Activated CD4-positive, alpha-beta T cell treated with anti-CD3 and anti-CD28 coated beads for 36 hours (primary cell): Measurements from ENCODE around the gene IQCH. TPM values are rescaled to one million over a fixed set of nuclear protein-coding genes. Genes with fewer than 3 reads are reported as not detected.

Source experiments
- ATAC-seq: fragments of 200-7000 bp; cut with Tn5 transposase; one replicate; pipeline ENCODE4 v1.10.0; 2021; ENCODE audit warnings: mild to moderate bottlenecking, moderate library complexity
- CTCF ChIA-PET: fragments of 350-600 bp; sonication (Branson Sonifier 250); formaldehyde crosslinking; loops from one replicate; lab custom pipeline; 2021; ENCODE audit warnings: antibody characterized with exemption; lab: Charles Lee
- POLR2A ChIA-PET: fragments of 350-600 bp; sonication (Branson Sonifier 250); formaldehyde crosslinking; loops from one replicate; lab custom pipeline; 2021; ENCODE audit warnings: antibody characterized with exemption, inconsistent platforms; lab: Charles Lee
- DNase-seq: peaks from one replicate; pipeline ENCODE4 v3.0.0-alpha.2; 2020
- H3K27ac Mint-ChIP-seq: one replicate; pipeline ENCODE4 v1.8.0; 2021; ENCODE audit warnings: mixed read lengths
- H3K27me3 Mint-ChIP-seq: one replicate; pipeline ENCODE4 v1.8.0; 2021; ENCODE audit warnings: mixed read lengths
- H3K36me3 Mint-ChIP-seq: one replicate; pipeline ENCODE4 v1.8.0; 2021; ENCODE audit warnings: low read depth, mixed read lengths
- H3K4me1 Mint-ChIP-seq: one replicate; pipeline ENCODE4 v1.8.0; 2021; ENCODE audit warnings: mixed read lengths
- H3K4me3 Mint-ChIP-seq: one replicate; pipeline ENCODE4 v1.8.0; 2021; ENCODE audit warnings: mild to moderate bottlenecking, moderate library complexity, mixed read lengths
- H3K9me3 Mint-ChIP-seq: one replicate; pipeline ENCODE4 v1.8.0; 2021; ENCODE audit warnings: low read depth, mixed read lengths
- intact Hi-C, 2 experiments: fragments of 100-400 bp; cut with DNase I in 1 of 2; cut with micrococcal nuclease in 1 of 2; formaldehyde crosslinking; loops; one replicate each; pipeline versions ENCODE4 v1.14.2 to v1.15.1; 2022 to 2024; cut with DNase I, micrococcal nuclease
- total RNA-seq, 2 experiments: library from RNA; stranded (reverse); gene quantifications; one replicate each; pipeline ENCODE4 v1.2.3, GENCODE V29; 2021

The IQCH gene
- total RNA-seq, 2 experiments from 2014 or later, result 1.8 to 2.1 TPM

DNA sequence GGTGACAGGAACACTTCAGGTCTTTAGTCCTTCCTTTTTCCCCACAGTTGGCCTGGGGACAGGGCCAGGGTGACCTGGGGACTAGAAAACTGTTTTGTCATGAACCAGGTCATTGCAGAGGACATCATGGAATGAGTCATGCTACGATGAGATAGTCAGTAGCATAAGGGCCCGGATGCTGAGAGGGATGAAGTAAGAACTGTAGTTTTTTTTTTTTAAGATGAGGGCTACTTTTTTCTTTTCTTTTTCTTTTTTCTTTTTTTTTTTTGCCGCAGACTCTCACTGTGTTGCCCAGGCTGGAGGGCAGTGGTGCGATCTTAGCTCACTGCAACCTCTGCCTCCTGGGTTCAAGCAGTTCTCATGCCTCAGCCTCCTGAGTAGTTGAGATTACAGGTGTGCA lies 295.9 kb downstream of the IQCH start:
- no peak for ATAC-seq

GRCh38 chr15:67551207-67551743 lies 296.7 kb downstream of the IQCH start:
- Mint-ChIP-seq H3K27ac (no peak overlapping the region), H3K36me3 (peaks cover 24% of the 10 kb centered on the region), H3K9me3 (no peaks in the 10 kb centered on the region), H3K4me3 (no peak overlapping the region), H3K4me1 (peaks cover 20% of the 10 kb centered on the region), H3K27me3 (no peaks in the 10 kb centered on the region)
- ChIA-PET CTCF (no interaction called here), POLR2A (no interaction called here)
- no peak for ATAC-seq
- intact Hi-C loops, result no loop called here
- DNase-seq, result no peak

More for the DNA sequence above, 295.9 kb downstream of the IQCH start:
- CTCF ChIA-PET, result no interaction called here
- H3K36me3 Mint-ChIP-seq, result peaks cover 21% of the 10 kb centered on the region
- H3K9me3 Mint-ChIP-seq, result no peaks in the 10 kb centered on the region
- DNase-seq, result no peak
- H3K27me3 Mint-ChIP-seq, result no peaks in the 10 kb centered on the region
- H3K4me1 Mint-ChIP-seq, result peaks cover 19% of the 10 kb centered on the region
- intact Hi-C loops, result no loop called here
- POLR2A ChIA-PET, result interaction anchor here (0.6 kb wide), 1 partner anchor 193 kb away, joined by 3 read pairs; no protein-coding TSS in a partner anchor
- no peak overlapping the region for H3K27ac Mint-ChIP-seq
- H3K4me3 Mint-ChIP-seq, result no peak overlapping the region

Other genes starting within 250 kb of the IQCH start
- 10 to 100 TPM; 33.7 to 40.8 TPM for gene SMAD3, start 189.2 kb upstream of the IQCH start, total RNA-seq
- 10 to 100 TPM; 43.9 to 48.6 TPM for gene AAGAB, start 125 bp upstream of the IQCH start, total RNA-seq